Skeletal muscle tissue (tissue), 4 donors: Measurements from ENCODE around the gene PDCL2. TPM values are rescaled to one million over a fixed set of nuclear protein-coding genes. Genes with fewer than 3 reads are reported as not detected.
A peak's percentile ranks its signal among the peaks of the same experiment; 100 is the strongest.
"Not testable (repeated sequence)": the region's sequence is repeated elsewhere in the genome, so short reads cannot be mapped to it uniquely, and the experiment has no call there.

Experiments used
- H3K27ac ChIP-seq: one replicate; pipeline ENCODE4 v1.7.0; 2013; ENCODE audit warnings: mild to moderate bottlenecking, low read depth, low read length, inconsistent platforms
- H3K27me3 ChIP-seq, 3 donors: one replicate each; pipeline ENCODE4 v1.7.0; 2013; ENCODE audit warnings: low read length in 3 of 3; ENCODE audit not compliant: control insufficient read depth in 3 of 3, insufficient read depth in 3 of 3
- H3K36me3 ChIP-seq, 3 donors: one replicate each; pipeline ENCODE4 v1.7.0; 2013; ENCODE audit warnings: low read length in 3 of 3; ENCODE audit not compliant: control insufficient read depth in 3 of 3, insufficient read depth in 3 of 3
- H3K4me1 ChIP-seq, 3 donors: one replicate each; pipeline ENCODE4 v1.7.0; 2013; ENCODE audit warnings: low read length in 3 of 3, mild to moderate bottlenecking in 3 of 3; ENCODE audit not compliant: control insufficient read depth in 3 of 3, insufficient read depth in 3 of 3
- H3K4me3 ChIP-seq, 3 donors: one replicate each; pipeline ENCODE4 v1.7.0; 2013; ENCODE audit warnings: low read length in 3 of 3
- H3K9ac ChIP-seq, 3 donors: one replicate each; pipeline ENCODE4 v1.7.0; 2013; ENCODE audit warnings: low read length in 3 of 3, mild to moderate bottlenecking in 3 of 3, moderate library complexity in 2 of 3, low read depth in 1 of 3
- H3K9me3 ChIP-seq, 3 donors: one replicate each; pipeline ENCODE4 v1.7.0; 2013; ENCODE audit warnings: low read length in 3 of 3; ENCODE audit not compliant: control insufficient read depth in 3 of 3
- total RNA-seq: library from RNA; depleted of rRNA; stranded (reverse); fragments of >200 nt; gene quantifications from one replicate; pipeline ENCODE4 v1.2.3, GENCODE V29; 2014
- donor health status: Osteomylitis.

PDCL2 gene
- not detected for total RNA-seq

- Histone ChIP-seq H3K27ac (no peak within 1 kb of the TSS), H3K4me3 (no peak within 1 kb of the TSS), H3K9me3 (peaks cover 0 to 5% (median 3%) of the 10 kb centered on the region in 3 donors), H3K36me3 (no peaks in the 10 kb centered on the region), H3K27me3 (no peaks in the 10 kb centered on the region), H3K4me1 (no peaks in the 10 kb centered on the region), H3K9ac (no peak within 1 kb of the TSS)
Measured at GRCh38 chr4:55592014-55592413, at the start of gene PDCL2. TSS of gene PDCL2 (minus strand) at chr4:55592245. CDS start at chr4:55592109, 136 bp downstream.

- Histone ChIP-seq H3K9ac (no peak overlapping the region), H3K36me3 (no peaks in the 10 kb centered on the region), H3K4me1 (peaks cover 6 to 11% (median 7%) of the 10 kb centered on the region in 3 donors), H3K27me3 (peaks cover 33 to 41% (median 35%) of the 10 kb centered on the region in 3 donors), H3K9me3 (no peaks in the 10 kb centered on the region), H3K27ac (no peak overlapping the region), H3K4me3 (no peak overlapping the region)
Measured at GRCh38 chr4:55637272-55637820, 45.3 kb upstream of the PDCL2 start.

GRCh38 chr4:55636656-55636999 is 44.6 kb upstream of the PDCL2 start:
- Histone ChIP-seq H3K4me1 (peaks cover 6 to 11% (median 7%) of the 10 kb centered on the region in 3 donors), H3K9ac (no peak overlapping the region), H3K27me3 (peaks cover 33 to 41% (median 35%) of the 10 kb centered on the region in 3 donors), H3K9me3 (no peaks in the 10 kb centered on the region), H3K27ac (no peak overlapping the region), H3K36me3 (no peaks in the 10 kb centered on the region), H3K4me3 (peak overlapping the region in 1 of 3 donors; percentile 48)

GRCh38 chr4:55635741-55636655 is 44.0 kb upstream of the PDCL2 start, which contains the start of gene NMU:
TSS of gene NMU (minus strand) at chr4:55636298. CDS start at chr4:55636192, 106 bp downstream.
- Histone ChIP-seq H3K27ac (no peak within 1 kb of the TSS), H3K4me3 (peak within 1 kb of the TSS in 2 of 3 donors; percentile 24 to 48), H3K27me3 (peaks cover 33 to 41% (median 35%) of the 10 kb centered on the region in 3 donors), H3K36me3 (no peaks in the 10 kb centered on the region), H3K9ac (no peak within 1 kb of the TSS), H3K9me3 (peaks cover 0 to under 1% (median 0%) of the 10 kb centered on the region in 3 donors), H3K4me1 (peaks cover 6 to 11% (median 7%) of the 10 kb centered on the region in 3 donors)

- Histone ChIP-seq H3K4me1 (peaks cover 6 to 11% (median 7%) of the 10 kb centered on the region in 3 donors), H3K27ac (no peak overlapping the region), H3K36me3 (no peaks in the 10 kb centered on the region), H3K9ac (no peak overlapping the region), H3K27me3 (peaks cover 33 to 41% (median 35%) of the 10 kb centered on the region in 3 donors), H3K4me3 (no peak overlapping the region), H3K9me3 (peaks cover 0 to 3% (median 0%) of the 10 kb centered on the region in 3 donors)
Measured at GRCh38 chr4:55635282-55635681, 43.2 kb upstream of the PDCL2 start.

GRCh38 chr4:55634417-55635128 is 42.5 kb upstream of the PDCL2 start:
- Histone ChIP-seq H3K27me3 (peaks cover 33 to 41% (median 35%) of the 10 kb centered on the region in 3 donors), H3K9me3 (peaks cover 0 to 3% (median 0%) of the 10 kb centered on the region in 3 donors), H3K4me3 (no peak overlapping the region), H3K36me3 (no peaks in the 10 kb centered on the region), H3K9ac (no peak overlapping the region), H3K4me1 (peaks cover 6 to 11% (median 7%) of the 10 kb centered on the region in 3 donors), H3K27ac (no peak overlapping the region)

- Histone ChIP-seq H3K4me3 (no peak overlapping the region), H3K9ac (no peak overlapping the region), H3K36me3 (no peaks in the 10 kb centered on the region), H3K27ac (no peak overlapping the region), H3K9me3 (peaks cover 0 to 3% (median 0%) of the 10 kb centered on the region in 3 donors), H3K4me1 (peaks cover 6 to 11% (median 7%) of the 10 kb centered on the region in 3 donors), H3K27me3 (peaks cover 32 to 41% (median 33%) of the 10 kb centered on the region in 3 donors)
Measured at GRCh38 chr4:55633903-55634302, 41.9 kb upstream of the PDCL2 start.

- Histone ChIP-seq H3K4me3 (no peak overlapping the region), H3K9ac (no peak overlapping the region), H3K36me3 (no peaks in the 10 kb centered on the region), H3K4me1 (no peaks in the 10 kb centered on the region), H3K9me3 (peaks cover 0 to under 1% (median 0%) of the 10 kb centered on the region in 3 donors), H3K27me3 (no peaks in the 10 kb centered on the region), H3K27ac (no peak overlapping the region)
Measured at GRCh38 chr4:55625835-55626234, 33.8 kb upstream of the PDCL2 start.

GRCh38 chr4:55624063-55624462 is 32.0 kb upstream of the PDCL2 start:
- H3K27me3 ChIP-seq, H3K9me3 ChIP-seq, H3K4me1 ChIP-seq, H3K4me3 ChIP-seq, H3K27ac ChIP-seq, H3K36me3 ChIP-seq, H3K9ac ChIP-seq: not testable (repeated sequence)
